ENCODE data around the gene UGT1A4. TPM values are rescaled to one million over a fixed set of nuclear protein-coding genes. Genes with fewer than 3 reads are reported as not detected.

The UGT1A4 gene
- total RNA-seq, 1 experiment from 2014 or later = not detected

DNA sequence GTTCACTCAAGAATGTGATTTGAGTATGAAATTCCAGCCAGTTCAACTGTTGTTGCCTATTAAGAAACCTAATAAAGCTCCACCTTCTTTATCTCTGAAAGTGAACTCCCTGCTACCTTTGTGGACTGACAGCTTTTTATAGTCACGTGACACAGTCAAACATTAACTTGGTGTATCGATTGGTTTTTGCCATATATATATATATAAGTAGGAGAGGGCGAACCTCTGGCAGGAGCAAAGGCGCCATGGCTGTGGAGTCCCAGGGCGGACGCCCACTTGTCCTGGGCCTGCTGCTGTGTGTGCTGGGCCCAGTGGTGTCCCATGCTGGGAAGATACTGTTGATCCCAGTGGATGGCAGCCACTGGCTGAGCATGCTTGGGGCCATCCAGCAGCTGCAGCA, 41.5 kb downstream of the UGT1A4 start, which contains the start of gene UGT1A1:
UGT1A1 (plus strand) TSS at position 228 of the 400 bp plus-strand sequence; CDS start at position 246, 18 bp downstream.
- Histone ChIP-seq H2AK5ac (ENCODE audit: insufficient read length, low read length) (no peak within 1 kb of the TSS), H4K8ac (replicated peaks; ENCODE audit: insufficient read length, low read depth, low read length) (no peak within 1 kb of the TSS), H3K4ac (ENCODE audit: low read depth, low read length) (no peak within 1 kb of the TSS), H3K23me2 (ENCODE audit: insufficient read length, low read depth, low read length, poor library complexity, severe bottlenecking) (no peaks in the 10 kb centered on the region), H3K79me1 (ENCODE audit: insufficient read depth, low read depth, low read length, poor library complexity, severe bottlenecking) (no peaks in the 10 kb centered on the region), H3K4me2 (ENCODE audit: insufficient read depth, insufficient read length, low read length) (no peak within 1 kb of the TSS), H4K5ac (ENCODE audit: insufficient read length, low read depth, low read length) (no peak within 1 kb of the TSS), H2BK5ac (ENCODE audit: insufficient read length, low read length) (no peak within 1 kb of the TSS), H3K56ac (ENCODE audit: insufficient read length, low read depth, low read length) (no peak within 1 kb of the TSS), H3K9ac (ENCODE audit: extremely low read depth, insufficient read length, low read length) (no peak within 1 kb of the TSS), H3K18ac (ENCODE audit: insufficient read length, low read depth, low read length) (no peak within 1 kb of the TSS), H4K20me1 (ENCODE audit: control insufficient read depth, insufficient read depth, insufficient read length) (no peaks in the 10 kb centered on the region), H3K27me3 (ENCODE audit: insufficient read depth, low read length) (no peaks in the 10 kb centered on the region), H2BK120ac (ENCODE audit: low read depth, low read length, poor library complexity, severe bottlenecking) (no peak within 1 kb of the TSS), H4K91ac (ENCODE audit: insufficient read length, low read depth, low read length) (no peak within 1 kb of the TSS), H2AFZ (ENCODE audit: low read length) (no peak within 1 kb of the TSS), H3K23ac (ENCODE audit: insufficient read length, low read depth, low read length) (no peak within 1 kb of the TSS), H3K14ac (ENCODE audit: insufficient read depth, low read length) (no peak within 1 kb of the TSS), H3K27ac (ENCODE audit: insufficient read length, low read depth, low read length) (no peak within 1 kb of the TSS), H3T11ph (ENCODE audit: low read length) (no peak within 1 kb of the TSS), H2BK15ac (ENCODE audit: low read depth, low read length) (no peak within 1 kb of the TSS), H3K9me3 (ENCODE audit: control insufficient read depth, low read depth, low read length) (no peaks in the 10 kb centered on the region), H3K4me1 (ENCODE audit: insufficient read depth, low read length) (no peaks in the 10 kb centered on the region), H2BK12ac (ENCODE audit: insufficient read length, low read depth, low read length) (no peak within 1 kb of the TSS), H3K79me2 (ENCODE audit: insufficient read depth, low read length) (no peaks in the 10 kb centered on the region), H2BK20ac (ENCODE audit: low read depth, low read length, poor library complexity, severe bottlenecking) (no peak within 1 kb of the TSS)
- WGBS (ENCODE audit: extremely low coverage, insufficient read length, low lambda C conversion rate) = no CpG with 5 or more reads among the region's 6 CpGs
- Mint-ChIP-seq H3K27me3 (ENCODE audit: low read depth) (peaks cover 8% of the 10 kb centered on the region), H3K4me1 (no peaks in the 10 kb centered on the region), H3K27ac (peak within 1 kb of the TSS in 1 of 3 experiments; percentile 7; a peak in 1 of 7 replicates), H3K9me3 (peaks cover under 1 to 1% of the 10 kb centered on the region in 2 experiments; a peak in 4 of 5 replicates), H3K36me3 (ENCODE audit: insufficient read depth in 1 of 3, low read depth in 3 of 3) (no peaks in the 10 kb centered on the region), H3K4me3 (no peak within 1 kb of the TSS)
- TF ChIP-seq, protein P1, sequence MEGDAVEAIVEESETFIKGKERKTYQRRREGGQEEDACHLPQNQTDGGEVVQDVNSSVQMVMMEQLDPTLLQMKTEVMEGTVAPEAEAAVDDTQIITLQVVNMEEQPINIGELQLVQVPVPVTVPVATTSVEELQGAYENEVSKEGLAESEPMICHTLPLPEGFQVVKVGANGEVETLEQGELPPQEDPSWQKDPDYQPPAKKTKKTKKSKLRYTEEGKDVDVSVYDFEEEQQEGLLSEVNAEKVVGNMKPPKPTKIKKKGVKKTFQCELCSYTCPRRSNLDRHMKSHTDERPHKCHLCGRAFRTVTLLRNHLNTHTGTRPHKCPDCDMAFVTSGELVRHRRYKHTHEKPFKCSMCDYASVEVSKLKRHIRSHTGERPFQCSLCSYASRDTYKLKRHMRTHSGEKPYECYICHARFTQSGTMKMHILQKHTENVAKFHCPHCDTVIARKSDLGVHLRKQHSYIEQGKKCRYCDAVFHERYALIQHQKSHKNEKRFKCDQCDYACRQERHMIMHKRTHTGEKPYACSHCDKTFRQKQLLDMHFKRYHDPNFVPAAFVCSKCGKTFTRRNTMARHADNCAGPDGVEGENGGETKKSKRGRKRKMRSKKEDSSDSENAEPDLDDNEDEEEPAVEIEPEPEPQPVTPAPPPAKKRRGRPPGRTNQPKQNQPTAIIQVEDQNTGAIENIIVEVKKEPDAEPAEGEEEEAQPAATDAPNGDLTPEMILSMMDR (conservative IDR thresholded peaks at IDR 0.05) = no peak
- no peak for DNase-seq
